Fibroblast of skin of back (primary cell): ENCODE results near the gene SYT8.
"Not testable (repeated sequence)": the region's sequence is repeated elsewhere in the genome, so short reads cannot be mapped to it uniquely, and the experiment has no call there.

Experiments
- DNase-seq: peaks from one replicate; pipeline ENCODE4 v3.0.0-alpha.2; 2013

The SYT8 gene

GRCh38 chr11:1874441-1875092, 39.8 kb downstream of the SYT8 start:
- not testable (repeated sequence) for DNase-seq

DNA sequence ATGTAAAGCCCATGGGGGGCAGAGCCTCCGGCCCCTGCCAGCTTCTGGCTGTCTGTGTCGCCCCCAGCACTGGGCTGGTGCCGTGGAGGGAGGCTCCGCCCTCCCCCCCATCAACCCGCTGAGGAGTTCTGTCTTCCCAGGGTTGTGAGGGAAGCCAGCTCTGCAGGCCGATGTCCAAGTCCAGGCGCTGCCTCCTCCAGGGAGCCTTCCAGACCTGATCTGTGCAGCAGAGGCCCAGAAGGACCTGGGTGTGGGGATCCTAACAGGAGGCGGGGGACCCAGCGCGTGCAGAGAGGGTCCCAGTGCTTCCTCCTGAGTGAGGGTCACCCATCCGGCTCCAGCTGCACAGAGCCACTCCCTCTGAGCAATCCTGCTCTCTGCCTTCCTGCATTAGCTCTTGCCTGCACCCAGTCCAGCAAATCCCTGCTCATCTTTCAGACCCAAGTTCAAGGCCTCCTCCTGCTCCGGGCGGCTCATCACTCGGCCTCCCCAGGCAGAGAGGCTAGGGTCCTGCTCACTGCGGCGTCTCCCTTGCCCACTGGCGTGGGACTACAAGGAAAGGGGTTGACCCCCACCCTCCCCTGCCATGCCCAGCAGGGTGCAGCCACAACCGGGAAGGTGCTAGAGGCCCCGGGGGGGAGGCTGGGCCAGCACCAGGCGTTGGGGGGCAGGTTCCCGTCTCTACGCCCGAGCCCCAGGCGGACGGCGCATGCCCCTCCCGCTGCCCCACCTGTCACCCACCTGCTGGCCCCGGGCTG, 40.5 kb downstream of the SYT8 start:
- DNase-seq: no peak

DNA sequence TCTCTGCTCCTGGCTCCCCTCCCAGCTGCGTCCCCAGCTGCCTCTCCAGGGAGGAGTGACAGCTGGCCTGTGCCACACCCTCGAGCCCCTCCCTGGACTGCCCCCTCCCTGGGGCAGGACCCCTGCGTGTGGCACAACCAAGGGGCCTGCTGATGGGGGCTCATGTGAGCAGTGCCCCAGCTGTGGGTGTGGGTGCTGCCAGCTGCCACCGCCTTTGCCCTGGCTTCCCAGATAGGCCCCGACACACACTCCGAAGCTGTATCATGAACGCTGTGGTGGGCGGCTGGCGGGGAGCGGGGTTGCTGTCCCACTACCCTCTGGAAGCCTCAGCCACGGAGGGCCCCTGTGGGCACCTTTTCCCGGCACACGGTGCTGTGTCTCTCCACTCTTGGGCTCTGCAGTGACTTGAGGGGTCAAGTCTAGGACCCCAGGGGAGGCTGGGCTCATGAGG, 41.1 kb downstream of the SYT8 start:
- not testable (repeated sequence) for DNase-seq

DNA sequence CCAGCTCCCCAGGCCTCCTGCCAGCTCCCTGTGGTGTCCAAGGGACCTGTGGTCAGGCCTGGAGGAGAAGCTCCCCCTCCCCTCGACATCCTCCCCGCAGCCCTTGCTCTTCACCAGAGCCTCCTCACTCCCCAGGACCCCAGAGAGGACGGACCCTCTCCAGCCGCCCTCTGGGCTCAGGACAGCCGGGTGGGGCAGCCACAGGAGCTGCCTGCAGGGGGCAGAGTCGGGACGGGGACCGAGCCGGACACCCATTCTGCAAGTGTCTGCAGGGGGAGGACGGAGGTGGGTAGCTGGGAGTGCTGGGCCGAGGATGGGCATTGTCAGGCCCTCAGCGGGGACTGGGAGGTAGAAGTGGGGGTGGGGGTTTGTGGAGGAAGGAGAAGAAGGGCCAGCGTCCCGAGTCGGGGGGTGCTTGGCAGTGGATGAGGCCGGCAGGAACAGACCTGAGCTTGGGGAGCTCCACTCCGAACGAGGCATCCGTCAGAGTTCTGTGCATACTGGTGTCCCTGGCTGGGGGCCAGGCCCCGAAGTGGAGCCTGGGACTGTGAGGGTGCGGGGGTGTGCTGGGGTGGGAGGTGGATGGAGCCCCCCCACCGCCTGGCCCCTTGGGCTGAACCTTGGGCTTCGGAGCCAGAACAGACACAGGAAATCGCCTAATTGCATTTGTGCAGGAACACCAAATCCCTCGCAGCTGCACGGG, 41.7 kb downstream of the SYT8 start:
- peak; percentile 60 for DNase-seq

DNA sequence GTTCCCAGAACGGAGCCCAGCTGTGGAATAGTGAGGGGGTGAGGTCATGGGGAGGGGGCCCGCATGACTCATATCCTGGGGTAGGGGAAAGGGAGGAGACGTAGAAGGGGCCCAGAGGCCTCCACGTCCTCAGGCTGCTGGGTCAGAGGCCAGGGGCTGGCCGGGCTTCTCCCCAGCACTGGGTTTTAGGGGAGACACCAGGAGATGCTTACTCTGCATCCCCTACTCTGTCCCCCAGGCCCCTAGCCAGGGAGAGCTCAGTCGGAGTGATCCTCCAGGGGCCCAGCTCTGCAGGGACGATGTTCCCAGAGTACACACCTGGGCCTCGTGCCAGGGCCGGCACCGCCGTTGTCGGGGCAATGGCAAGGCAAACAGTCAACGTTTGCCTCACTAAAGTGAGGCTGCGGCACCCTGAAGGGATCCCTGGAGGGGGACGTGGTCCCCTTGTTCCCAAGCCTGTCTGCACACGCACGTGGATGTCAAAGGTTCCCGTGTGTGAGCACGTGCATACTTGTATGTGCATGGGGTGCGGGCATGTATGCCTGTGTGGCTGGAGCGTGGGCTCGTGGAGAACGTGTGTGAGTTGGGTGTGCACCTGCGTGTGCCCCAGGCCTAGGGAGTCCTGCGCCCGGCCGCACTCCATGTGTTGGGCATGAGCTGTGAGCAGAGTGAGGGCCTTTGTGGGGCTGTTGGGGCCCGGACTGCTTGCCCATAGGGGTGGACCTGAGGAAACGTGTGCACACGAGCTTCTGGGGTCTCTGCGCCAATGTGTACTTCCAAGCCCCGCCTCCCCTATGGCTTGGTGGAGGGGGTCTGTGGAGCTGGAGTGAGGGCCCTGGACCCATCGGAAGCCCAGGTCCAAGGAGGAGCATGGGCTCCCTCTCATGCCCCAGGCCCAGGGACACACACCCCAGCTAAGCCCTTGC, 42.7 kb downstream of the SYT8 start:
- peak; percentile 67 for DNase-seq

GRCh38 chr11:1878137-1879031, 43.6 kb downstream of the SYT8 start:
- no peak for DNase-seq

DNA sequence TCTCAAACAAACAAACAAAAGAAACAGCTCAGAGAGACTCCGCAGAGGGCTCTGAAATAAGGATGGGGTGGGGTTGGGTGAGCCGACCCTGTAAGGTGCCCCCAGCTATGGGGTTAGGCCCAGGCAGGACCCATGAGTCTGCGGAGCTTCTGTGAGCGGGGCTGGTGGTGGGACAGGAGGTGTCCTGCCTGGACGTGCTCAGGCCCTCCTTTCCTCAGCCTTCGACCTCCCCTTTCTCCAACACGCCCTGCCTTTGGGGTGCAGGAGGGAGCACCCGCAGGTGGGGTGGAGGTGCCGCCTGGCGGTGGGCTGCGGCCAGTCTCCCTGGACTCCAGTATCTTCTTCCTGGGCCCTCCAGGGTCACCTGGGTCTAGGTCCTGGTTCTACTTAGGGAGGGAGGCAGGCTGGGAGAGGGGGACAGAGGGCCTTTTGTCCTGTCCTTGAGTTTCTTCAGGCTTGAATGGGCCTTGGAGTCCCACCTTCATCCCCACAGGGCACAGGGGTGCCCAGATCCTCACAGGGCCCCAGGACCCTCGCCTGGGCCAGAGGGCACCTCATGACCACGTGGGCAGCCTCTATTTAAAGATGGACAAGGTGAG, 44.7 kb downstream of the SYT8 start:
- no peak for DNase-seq

DNA sequence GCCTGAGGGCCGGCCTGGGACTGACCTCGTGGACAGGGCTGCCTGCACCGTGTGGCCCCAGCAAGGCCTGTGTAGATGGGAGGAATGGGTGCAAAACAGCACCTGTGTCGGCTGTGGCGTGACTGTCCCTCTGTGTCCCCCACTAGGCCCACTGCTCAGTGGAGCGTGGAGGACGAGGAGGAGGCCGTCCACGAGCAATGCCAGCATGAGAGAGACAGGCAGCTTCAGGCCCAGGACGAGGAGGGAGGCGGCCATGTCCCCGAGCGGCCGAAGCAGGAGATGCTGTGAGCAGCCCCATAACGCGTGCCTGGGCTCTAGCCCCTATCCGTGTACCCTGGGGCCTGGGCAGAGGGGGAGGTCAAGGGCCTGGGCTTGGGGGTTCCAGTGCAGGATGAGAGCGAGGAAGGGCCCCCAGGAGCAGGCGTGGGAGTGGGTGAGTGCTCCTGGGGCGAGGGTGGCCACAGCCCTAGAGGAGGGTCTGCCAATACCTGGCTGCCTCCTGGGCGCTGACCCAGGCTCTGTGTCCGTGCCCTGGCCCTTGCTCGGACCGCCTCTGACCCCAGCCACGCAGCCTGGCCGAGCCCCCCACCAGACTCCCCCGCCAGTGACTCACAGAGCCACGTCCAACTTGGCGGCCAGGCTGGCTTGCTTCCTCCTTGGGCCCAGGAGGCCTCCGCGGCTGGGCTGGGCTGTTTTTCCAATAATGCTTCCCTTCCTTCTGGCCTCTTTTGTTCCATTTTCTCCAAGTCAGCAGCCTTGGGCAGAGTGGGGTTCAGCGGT, 45.3 kb downstream of the SYT8 start:
- DNase-seq: peak; percentile 47

GRCh38 chr11:1880746-1881441, 46.1 kb downstream of the SYT8 start:
- DNase-seq: no peak

DNA sequence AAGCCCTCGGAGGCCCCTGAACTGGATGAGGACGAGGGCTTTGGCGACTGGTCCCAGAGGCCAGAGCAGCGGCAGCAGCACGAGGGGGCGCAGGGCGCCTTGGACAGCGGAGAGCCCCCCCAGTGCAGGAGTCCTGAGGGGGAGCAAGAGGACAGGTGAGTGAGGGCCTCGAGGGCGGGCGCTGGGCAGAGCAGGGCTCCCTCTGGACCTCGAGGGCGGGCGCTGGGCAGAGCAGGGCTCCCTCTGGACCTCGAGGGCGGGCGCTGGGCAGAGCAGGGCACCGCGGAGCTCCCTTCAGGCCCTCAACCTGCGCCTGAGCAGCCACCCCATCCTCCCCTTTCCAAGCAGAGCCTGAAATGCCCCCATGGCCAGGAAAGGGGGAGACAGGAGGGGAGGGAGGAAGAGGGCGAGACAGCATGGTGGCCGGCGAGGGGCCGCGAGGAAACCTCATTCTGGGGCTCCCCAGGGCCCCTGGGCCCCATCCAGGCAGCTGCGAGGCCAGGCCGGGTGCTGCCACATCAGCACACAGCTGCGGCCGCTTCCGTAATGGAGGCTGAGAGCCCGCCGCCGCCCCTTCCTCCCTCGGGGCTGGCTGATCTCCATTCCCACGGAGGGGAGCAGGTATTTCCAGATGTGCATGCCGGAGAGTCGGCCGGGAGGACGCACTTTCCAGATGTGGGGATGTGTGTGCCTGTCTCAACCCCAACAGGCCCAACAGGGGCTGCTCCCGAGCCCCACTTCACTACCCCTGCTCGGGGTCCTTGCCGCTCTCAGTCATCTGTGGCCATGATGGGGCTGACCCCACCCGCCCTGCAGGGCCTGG, 46.9 kb downstream of the SYT8 start:
- no peak for DNase-seq

DNA sequence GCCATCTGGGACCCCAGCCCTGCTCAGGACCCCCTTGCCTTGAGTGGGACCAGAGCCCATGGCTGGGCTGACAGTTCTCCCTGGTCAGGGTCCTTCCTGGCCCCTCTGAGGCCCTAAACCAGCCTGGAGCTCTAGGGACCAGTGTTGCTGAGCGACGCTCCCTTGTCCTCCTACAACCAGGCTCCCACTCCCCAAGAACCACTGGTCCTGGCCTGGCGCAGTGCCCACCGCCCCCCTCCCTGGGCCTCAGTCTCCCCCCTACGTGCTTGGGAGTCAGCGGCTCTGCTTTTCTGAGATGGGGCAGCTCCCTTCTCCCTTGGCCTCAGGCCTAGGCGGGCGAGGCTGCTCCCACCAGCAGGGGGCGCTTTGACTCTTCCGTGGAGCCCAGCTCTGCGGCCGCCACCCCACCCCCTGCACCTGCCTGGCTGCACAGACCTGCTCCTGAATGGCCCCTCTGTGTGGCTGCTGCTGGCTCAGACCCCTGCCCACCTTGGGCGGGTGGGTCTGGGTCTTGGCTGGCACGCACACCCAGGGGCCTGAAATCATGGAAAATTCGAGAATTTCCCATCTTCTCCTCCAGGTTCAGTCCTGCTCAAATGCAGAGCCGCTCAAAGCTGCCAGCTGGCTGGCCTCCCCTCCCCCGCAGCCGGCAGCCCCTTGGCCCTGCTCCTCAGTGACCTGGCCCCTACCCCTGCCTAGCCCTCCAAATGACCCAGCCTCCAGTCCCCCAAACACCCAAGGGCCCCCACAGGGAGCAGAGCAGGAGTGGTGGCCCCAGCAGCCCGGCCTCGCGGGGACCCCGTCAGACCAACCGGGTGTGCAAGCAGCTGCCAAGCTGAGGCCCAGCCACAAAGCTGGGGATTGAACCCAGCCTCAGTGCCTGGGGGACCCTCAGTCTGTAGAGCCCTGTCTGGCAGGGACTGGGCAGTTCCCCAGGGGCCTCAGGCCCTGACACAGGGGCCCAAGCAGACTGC, 47.8 kb downstream of the SYT8 start:
- peak; percentile 70 for DNase-seq

DNA sequence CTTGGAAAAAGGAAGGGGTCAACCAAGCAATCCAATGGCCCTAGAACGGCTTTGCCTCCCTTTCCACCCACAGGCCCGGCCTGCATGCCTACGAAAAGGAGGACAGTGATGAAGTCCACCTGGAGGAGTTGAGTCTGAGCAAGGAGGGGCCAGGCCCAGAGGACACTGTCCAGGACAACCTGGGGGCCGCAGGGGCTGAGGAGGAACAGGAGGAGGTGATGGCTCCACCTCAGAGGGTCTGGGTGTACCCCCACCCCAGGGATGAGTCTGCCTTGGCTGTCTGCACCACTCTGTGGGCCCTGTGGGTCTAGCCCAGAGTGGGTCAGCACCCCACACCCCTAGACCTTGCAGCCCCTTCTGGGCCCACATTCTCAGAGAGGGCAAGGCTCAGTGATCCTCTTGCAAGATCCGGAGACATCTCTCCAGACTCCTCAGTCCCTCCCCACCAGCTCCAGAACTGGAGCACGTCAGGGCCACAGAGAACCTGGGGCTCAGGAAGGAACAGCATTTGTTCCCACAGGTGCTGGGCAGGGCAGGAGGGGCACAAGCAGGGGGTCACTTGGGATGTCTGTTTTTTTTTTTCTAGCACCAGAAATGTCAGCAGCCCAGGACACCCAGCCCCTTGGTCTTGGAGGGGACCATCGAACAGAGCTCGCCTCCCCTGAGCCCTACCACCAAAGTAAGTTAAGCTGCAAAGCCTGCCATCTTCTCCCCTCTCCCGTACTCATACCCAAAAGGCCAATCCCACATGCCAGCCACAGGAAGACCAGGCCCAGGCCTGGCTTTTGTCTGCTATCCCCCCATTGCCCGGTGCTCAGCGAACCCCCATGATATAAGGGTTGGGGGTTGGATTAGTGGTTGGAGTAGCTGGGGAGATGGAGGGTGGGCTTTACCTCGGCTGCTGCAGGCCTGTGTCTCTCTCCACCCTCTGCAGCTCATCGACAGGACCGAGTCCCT, 48.8 kb downstream of the SYT8 start:
- no peak for DNase-seq

GRCh38 chr11:1884303-1884700, 49.5 kb downstream of the SYT8 start:
- DNase-seq: no peak

DNA sequence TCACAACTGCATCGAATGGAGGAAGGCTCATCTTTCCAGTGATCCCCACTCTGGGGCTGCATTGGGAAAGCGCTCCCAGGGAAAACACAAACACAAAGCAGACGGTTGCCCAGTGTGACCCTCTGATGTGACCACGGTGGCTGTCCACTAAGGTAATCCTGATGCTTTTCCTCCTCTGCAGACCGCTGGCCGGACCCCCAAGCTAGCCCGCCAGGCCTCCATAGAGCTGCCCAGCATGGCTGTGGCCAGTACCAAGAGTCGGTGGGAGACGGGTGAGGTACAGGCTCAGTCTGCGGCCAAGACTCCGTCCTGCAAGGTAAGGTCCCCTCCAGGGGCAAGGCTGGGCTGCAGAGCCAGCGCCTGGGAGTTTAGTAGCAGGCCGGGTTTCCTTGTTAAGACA, 51.8 kb downstream of the SYT8 start:
- not testable (repeated sequence) for DNase-seq
